ENCODE results near the gene HNF1B. TPM values are rescaled to one million over a fixed set of nuclear protein-coding genes. Genes with fewer than 3 reads are reported as not detected.

HNF1B gene
- total and polyA plus RNA-seq, 10 of the 15 experiments (the other 5 are each of a cell fraction or from before 2014, with no cell fraction given), result 0.51 to 12.7 (median 1.9) TPM

GRCh38 chr17:37637956-37638355 is 106.9 kb downstream of the HNF1B start:
- H3K36me3 ChIP-seq (ENCODE audit: control insufficient read depth in 2 of 2, insufficient read depth in 2 of 2, low read length in 1 of 2), result peaks cover 0 to 16% of the 10 kb centered on the region in 2 experiments; a peak in 2 of 4 replicates
- H3K4me1 ChIP-seq (ENCODE audit: control insufficient read depth, insufficient read depth, low read length), result no peaks in the 10 kb centered on the region
- FAIRE-seq, result no peak
- BruUV-seq (replicated peaks), result no TSS peak
- DNase-seq (ENCODE audit: low read depth, low spot score), result no peak
- TF ChIP-seq TAF1 (IDR thresholded peaks at IDR 0.05; ENCODE audit: borderline replicate concordance, low read depth, low read length), result no peak
- no peak for TF ChIP-seq POU2F2 (IDR thresholded peaks at IDR 0.05; ENCODE audit: borderline replicate concordance, low read depth, low read length)
- no peak for TF ChIP-seq KDM1A (IDR thresholded peaks at IDR 0.05; ENCODE audit: borderline replicate concordance)
- TF ChIP-seq RAD21 (IDR thresholded peaks at IDR 0.05; ENCODE audit: insufficient read depth, low read depth, low read length), result no peak
- no peak for TF ChIP-seq BCL11A (IDR thresholded peaks at IDR 0.05; ENCODE audit: low read depth, low read length)
- no peak for TF ChIP-seq EED (IDR thresholded peaks at IDR 0.05; ENCODE audit: low read depth)
- TF ChIP-seq SP1 (IDR thresholded peaks at IDR 0.05; ENCODE audit: low read depth, low read length), result no peak
- no peak for TF ChIP-seq EP300 (IDR thresholded peaks at IDR 0.05; ENCODE audit: borderline replicate concordance in 1 of 2, control insufficient read depth in 1 of 2, low read depth in 2 of 2, low read length in 2 of 2)
- no peak for TF ChIP-seq FOXK2 (IDR thresholded peaks at IDR 0.05)
- no peak for TF ChIP-seq POLR2AphosphoS2 (IDR thresholded peaks at IDR 0.05; ENCODE audit: low read depth, low read length)
- TF ChIP-seq ASH2L (IDR thresholded peaks at IDR 0.05; ENCODE audit: borderline replicate concordance, low read depth), result no peak
- no peak for TF ChIP-seq BMI1 (IDR thresholded peaks at IDR 0.05; ENCODE audit: borderline replicate concordance)
- TF ChIP-seq TCF7 (IDR thresholded peaks at IDR 0.05; ENCODE audit: borderline replicate concordance), result no peak
- TF ChIP-seq ATF2 (IDR thresholded peaks at IDR 0.05; ENCODE audit: low read length), result no peak
- ChIA-PET RAD21 (ENCODE audit: unreplicated experiment) (no interaction called here), POLR2A (no interaction called here), SMC1A (ENCODE audit: uncharacterized antibody, unreplicated experiment) (interaction anchor here (2.1 kb wide), 1 partner anchor 178 kb away, joined by 7 read pairs; no protein-coding TSS in a partner anchor), CTCF (interaction anchor here (1.1 kb wide), 1 partner anchor 25 kb away, joined by 3 read pairs; no protein-coding TSS in a partner anchor)
- no peaks in the 10 kb centered on the region for H3K27me3 ChIP-seq (replicated peaks in 1 of 2; ENCODE audit: control insufficient read depth in 2 of 2, insufficient read depth in 2 of 2, low read length in 1 of 2)
- ATAC-seq, result no peak
- no peak overlapping the region for H3K4me2 ChIP-seq (ENCODE audit: control insufficient read depth, insufficient read depth)
- no peaks in the 10 kb centered on the region; the same call in 1 of the 3 replicates for H3K9me3 ChIP-seq (replicated peaks; ENCODE audit: control insufficient read depth, insufficient read depth, low read length)
- no peak overlapping the region for H3K9ac ChIP-seq (ENCODE audit: control insufficient read depth, insufficient read depth, low read length)
- H3K79me2 ChIP-seq (ENCODE audit: control insufficient read depth, insufficient read depth, low read length), result peaks cover 18% of the 10 kb centered on the region
- no peak overlapping the region for H3K4me3 ChIP-seq
- intact Hi-C loops (cut with micrococcal nuclease; ENCODE audit: unreplicated experiment) (no loop called here), in situ Hi-C loops (cut with MboI) (no loop called here)
- H2AFZ ChIP-seq (ENCODE audit: control insufficient read depth, low read depth, low read length), result no peak overlapping the region
- H4K20me1 ChIP-seq (ENCODE audit: control insufficient read depth, insufficient read depth), result no peaks in the 10 kb centered on the region
- H3K27ac ChIP-seq (ENCODE audit: control insufficient read depth, insufficient read depth), result no peak overlapping the region

Other genes starting within 250 kb of the HNF1B start
- gene SYNRG, start 135.6 kb downstream of the HNF1B start, total RNA-seq (2014; rRNA removed), result 14.4 and 15.4 TPM in 2 replicates
- gene SYNRG, start 135.6 kb downstream of the HNF1B start, total RNA-seq (2014; rRNA removed; fragmentation: Illumina TruSeq; extraction: Trizol), result 25.2 and 25.8 TPM in 2 replicates
- 32.5 and 40.4 TPM in 2 replicates for gene SYNRG, start 135.6 kb downstream of the HNF1B start, total RNA-seq (2021)
- gene SYNRG, start 135.6 kb downstream of the HNF1B start, polyA plus RNA-seq (2011; rRNA removed), result 23.6 and 28.2 TPM in 2 replicates
- 27.2 and 29.7 TPM in 2 replicates for gene SYNRG, start 135.6 kb downstream of the HNF1B start, polyA plus RNA-seq (2014; fragmentation: Illumina TruSeq; extraction: Trizol)
- gene SYNRG, start 135.6 kb downstream of the HNF1B start, polyA plus RNA-seq (2014; fragmentation: Nextera tagmentation; extraction: Ambion mirVana), result 1 to 10 TPM; 5.2 to 5.8 TPM
- 19.3 and 21.8 TPM in 2 replicates for gene SYNRG, start 135.6 kb downstream of the HNF1B start, polyA plus RNA-seq (2014; rRNA removed)
- 10 to 100 TPM; 30.7 to 36.7 TPM for gene SYNRG, start 135.6 kb downstream of the HNF1B start, polyA plus RNA-seq (2016; fragmentation: Nextera tagmentation; extraction: Ambion mirVana)
- gene DDX52, start 101.6 kb downstream of the HNF1B start, total RNA-seq (2014; rRNA removed), result 24.8 and 30.5 TPM in 2 replicates
- 29.2 and 29.9 TPM in 2 replicates for gene DDX52, start 101.6 kb downstream of the HNF1B start, total RNA-seq (2014; rRNA removed; fragmentation: Illumina TruSeq; extraction: Trizol)
- gene DDX52, start 101.6 kb downstream of the HNF1B start, total RNA-seq (2021), result 23.5 and 27.8 TPM in 2 replicates
- gene DDX52, start 101.6 kb downstream of the HNF1B start, polyA plus RNA-seq (2011; rRNA removed), result 15.1 and 20.4 TPM in 2 replicates
- 31.6 and 39.0 TPM in 2 replicates for gene DDX52, start 101.6 kb downstream of the HNF1B start, polyA plus RNA-seq (2014; fragmentation: Illumina TruSeq; extraction: Trizol)
- 10 to 100 TPM; 18.7 to 18.8 TPM for gene DDX52, start 101.6 kb downstream of the HNF1B start, polyA plus RNA-seq (2014; fragmentation: Nextera tagmentation; extraction: Ambion mirVana)
- gene DDX52, start 101.6 kb downstream of the HNF1B start, polyA plus RNA-seq (2014; rRNA removed), result 12.9 and 14.8 TPM in 2 replicates
- 10 to 100 TPM; 47.8 to 49.7 TPM for gene DDX52, start 101.6 kb downstream of the HNF1B start, polyA plus RNA-seq (2016; fragmentation: Nextera tagmentation; extraction: Ambion mirVana)
- gene TBC1D3K, start 179.4 kb upstream of the HNF1B start, total RNA-seq (2014; rRNA removed), result not detected in 2 replicates
- gene TBC1D3K, start 179.4 kb upstream of the HNF1B start, total RNA-seq (2014; rRNA removed; fragmentation: Illumina TruSeq; extraction: Trizol), result not detected in 2 replicates
- gene TBC1D3K, start 179.4 kb upstream of the HNF1B start, total RNA-seq (2021), result not detected in 2 replicates
- not detected in 2 replicates for gene TBC1D3K, start 179.4 kb upstream of the HNF1B start, polyA plus RNA-seq (2011; rRNA removed)
- not detected in 2 replicates for gene TBC1D3K, start 179.4 kb upstream of the HNF1B start, polyA plus RNA-seq (2014; fragmentation: Illumina TruSeq; extraction: Trizol)
- gene TBC1D3K, start 179.4 kb upstream of the HNF1B start, polyA plus RNA-seq (2014; fragmentation: Nextera tagmentation; extraction: Ambion mirVana), result not detected
- not detected in 2 replicates for gene TBC1D3K, start 179.4 kb upstream of the HNF1B start, polyA plus RNA-seq (2014; rRNA removed)
- not detected for gene TBC1D3K, start 179.4 kb upstream of the HNF1B start, polyA plus RNA-seq (2016; fragmentation: Nextera tagmentation; extraction: Ambion mirVana)
- gene TBC1D3L, start 244.0 kb upstream of the HNF1B start, total RNA-seq (2014; rRNA removed), result 5.9 and 6.4 TPM in 2 replicates
- gene TBC1D3L, start 244.0 kb upstream of the HNF1B start, total RNA-seq (2014; rRNA removed; fragmentation: Illumina TruSeq; extraction: Trizol), result 3.8 and 4.2 TPM in 2 replicates
- 9.7 and 10.4 TPM in 2 replicates for gene TBC1D3L, start 244.0 kb upstream of the HNF1B start, total RNA-seq (2021)
- 14.5 and 14.8 TPM in 2 replicates for gene TBC1D3L, start 244.0 kb upstream of the HNF1B start, polyA plus RNA-seq (2011; rRNA removed)
- gene TBC1D3L, start 244.0 kb upstream of the HNF1B start, polyA plus RNA-seq (2014; fragmentation: Illumina TruSeq; extraction: Trizol), result 3.0 and 4.7 TPM in 2 replicates
- gene TBC1D3L, start 244.0 kb upstream of the HNF1B start, polyA plus RNA-seq (2014; fragmentation: Nextera tagmentation; extraction: Ambion mirVana), result 1 to 10 TPM in 1 of 2 experiments, under 1 TPM in 1; 0.31 to 1.4 TPM
- 13.3 and 15.4 TPM in 2 replicates for gene TBC1D3L, start 244.0 kb upstream of the HNF1B start, polyA plus RNA-seq (2014; rRNA removed)
- gene TBC1D3L, start 244.0 kb upstream of the HNF1B start, polyA plus RNA-seq (2016; fragmentation: Nextera tagmentation; extraction: Ambion mirVana), result 1 to 10 TPM; 3.7 TPM